CD4-positive, alpha-beta T cell treated with Interleukin-15 for 4 hours (primary cell): ENCODE measurements around the gene JAKMIP3.

Experiments used
- DNase-seq: peaks from one replicate; pipeline ENCODE4 v3.0.0-alpha.2; 2020; ENCODE audit warnings: low spot score

The JAKMIP3 gene

DNA sequence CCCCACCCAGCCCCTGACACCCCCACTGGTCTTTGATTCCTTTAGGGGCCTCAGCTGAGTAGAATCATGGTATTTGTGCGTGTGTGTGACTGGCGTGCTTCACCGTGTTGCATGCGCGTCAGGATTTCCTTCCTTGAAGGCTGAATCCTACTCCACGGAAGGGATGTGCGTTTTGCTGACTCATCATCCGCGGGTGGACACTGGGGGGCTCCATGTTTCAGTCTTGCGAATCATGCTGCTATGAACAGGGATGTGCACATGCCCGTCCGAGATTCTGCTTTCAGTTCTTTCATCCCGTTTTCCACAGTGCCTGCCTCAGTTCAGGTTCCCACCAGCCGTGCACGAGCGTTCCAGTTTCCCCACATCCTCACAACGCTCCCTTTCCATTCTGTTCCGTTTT lies 20.9 kb upstream of the JAKMIP3 start:
- no peak for DNase-seq

DNA sequence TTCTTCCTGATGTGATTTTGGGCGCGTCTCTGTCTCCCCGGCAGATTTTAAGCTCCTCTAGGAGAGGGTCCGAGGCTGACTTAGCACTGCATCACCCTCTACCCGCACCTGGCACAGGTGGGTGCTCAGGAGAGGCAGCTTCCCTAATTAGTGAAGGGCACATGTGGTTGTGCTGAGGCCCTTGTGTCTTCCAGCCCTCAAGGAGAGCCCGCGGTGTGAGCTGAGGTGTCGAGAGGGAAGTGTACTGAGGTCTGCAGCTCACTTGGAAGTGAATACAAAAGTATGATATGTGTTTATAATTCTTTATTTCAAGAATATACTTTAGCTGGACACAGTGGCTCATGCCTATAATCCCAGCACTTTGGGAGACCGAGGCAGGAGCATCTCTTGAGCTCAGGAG lies 20.4 kb upstream of the JAKMIP3 start:
- no peak for DNase-seq

DNA sequence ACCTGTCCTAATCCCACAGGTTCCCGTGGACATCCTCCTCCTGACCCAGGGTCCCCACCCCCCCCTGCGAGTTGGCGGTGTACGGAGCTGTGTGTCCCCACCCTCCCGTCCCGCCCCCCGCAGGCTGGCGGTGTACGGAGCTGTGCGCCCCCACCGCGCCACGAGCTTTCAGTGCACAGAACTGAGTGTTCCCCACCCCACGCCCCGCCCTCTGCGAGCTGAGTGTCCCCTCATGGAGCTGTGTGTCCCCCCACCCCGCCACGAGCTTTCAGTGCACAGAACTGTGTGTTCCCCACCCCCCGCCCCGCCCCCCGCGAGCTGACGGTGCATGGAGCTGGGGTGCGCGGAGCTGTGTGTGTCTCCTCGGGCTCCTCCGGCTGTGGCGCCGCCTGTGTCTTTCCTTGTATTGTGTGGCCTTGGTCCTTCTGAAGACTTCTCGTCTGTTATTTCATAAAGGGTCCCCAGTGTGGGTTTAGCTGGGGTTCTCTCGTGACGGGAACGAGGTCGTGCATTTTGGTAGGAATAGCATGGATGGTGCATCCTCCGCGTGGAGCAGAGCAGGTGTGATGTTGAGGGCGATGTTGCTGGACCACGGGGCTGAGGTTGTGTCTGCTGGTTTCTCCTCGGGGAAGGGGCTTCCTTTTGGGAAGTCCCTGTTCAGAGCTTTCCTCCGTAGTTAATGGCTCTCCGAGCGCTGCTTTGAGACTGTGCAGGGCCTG lies 18.0 kb upstream of the JAKMIP3 start:
- DNase-seq = no peak

DNA sequence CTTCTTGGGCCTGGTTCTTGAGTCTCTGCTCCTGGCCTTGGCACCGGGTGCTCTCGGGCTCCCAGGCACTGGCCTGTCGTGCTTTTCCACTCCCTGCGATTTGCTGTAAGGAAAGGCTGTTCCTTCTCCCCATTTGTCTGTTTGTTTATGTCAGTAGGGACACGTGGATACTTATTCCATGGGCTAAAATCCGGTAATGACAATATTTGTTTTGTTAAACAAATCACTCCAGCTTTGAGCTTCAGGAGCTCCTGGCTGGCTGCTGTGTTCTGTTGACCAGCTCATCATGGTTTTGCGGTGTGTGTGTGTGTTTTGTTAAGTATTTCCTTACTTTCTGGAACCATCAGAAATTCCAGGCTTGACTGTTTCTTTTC lies 17.5 kb upstream of the JAKMIP3 start:
- DNase-seq = no peak

DNA sequence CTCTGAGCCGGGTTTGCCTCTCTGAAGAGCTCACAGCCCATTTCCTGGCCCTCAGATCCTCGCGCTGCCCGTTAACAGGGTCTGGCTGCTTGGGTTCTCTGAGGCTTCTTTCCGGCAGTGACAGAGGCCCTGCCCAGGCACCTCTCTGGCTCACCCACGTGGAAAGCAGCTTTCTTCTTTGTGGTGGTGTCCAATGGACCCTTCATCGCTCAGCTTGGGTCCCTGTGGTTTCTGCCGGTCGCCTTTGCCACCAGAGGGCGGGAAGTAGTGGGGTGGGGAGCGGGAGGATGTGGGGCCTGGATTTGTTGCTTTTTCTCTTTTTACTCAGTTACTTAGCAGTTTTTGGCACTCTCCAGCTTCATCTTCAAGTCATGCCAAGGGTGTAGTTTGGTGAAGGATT lies 15.6 kb upstream of the JAKMIP3 start:
- DNase-seq = no peak

DNA sequence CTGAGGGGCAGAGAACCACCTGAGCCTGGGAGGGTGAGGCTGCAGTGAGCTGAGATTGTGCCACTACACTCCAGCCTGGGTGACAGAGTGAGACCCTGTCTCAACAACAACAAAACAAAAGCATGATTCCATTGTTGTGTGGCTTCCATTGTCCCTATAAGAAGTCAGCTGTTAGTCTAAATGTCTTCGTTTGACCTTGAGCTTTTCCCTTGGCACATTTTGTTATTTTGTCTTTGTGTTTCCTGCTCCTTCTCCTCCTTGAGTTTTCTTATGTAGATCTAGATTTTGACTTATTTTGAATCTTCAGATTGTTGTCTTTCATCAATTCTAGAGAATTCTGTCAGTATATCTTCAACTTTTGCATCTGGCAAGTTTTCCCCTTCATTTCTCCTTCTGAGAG lies 13.6 kb upstream of the JAKMIP3 start:
- no peak for DNase-seq

DNA sequence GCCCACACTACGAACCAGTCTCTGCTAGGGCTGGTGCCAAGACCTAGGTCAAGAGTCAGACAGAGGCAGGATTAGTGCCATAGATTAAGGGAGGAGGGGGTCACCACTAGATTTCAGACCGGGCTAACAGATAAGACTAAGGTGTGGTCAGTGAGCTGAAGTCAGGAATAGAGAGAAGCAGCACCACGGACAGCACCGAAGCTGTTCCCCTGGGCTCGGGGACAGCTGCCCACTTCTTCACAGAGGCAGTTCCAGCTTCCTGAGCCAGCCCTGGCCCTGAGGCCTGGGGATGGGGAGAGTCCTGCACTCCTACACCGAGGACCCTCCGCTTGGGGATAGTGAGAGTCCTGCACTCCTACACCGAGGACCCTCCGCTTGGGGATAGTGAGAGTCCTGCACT lies 11.2 kb upstream of the JAKMIP3 start:
- no peak for DNase-seq

DNA sequence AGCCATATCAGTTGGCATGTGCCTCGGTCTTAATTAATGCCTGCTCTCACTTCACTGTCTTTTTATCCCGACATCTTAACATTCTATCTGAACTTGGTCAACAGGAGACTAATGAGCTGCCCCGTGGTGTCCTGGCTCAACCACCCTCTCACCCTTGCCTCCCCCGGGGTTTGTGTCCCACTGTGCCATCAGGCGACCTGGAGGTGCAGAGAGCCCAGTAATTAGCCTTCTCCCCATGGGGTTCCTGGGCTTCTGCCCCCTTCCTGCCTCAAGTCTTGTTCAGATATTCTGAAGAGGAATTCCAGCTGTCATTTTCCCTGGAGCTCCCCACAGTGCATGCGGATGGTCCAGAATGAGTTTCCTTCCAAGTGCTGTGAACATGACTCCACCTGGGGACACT lies 10.1 kb upstream of the JAKMIP3 start:
- DNase-seq = no peak

DNA sequence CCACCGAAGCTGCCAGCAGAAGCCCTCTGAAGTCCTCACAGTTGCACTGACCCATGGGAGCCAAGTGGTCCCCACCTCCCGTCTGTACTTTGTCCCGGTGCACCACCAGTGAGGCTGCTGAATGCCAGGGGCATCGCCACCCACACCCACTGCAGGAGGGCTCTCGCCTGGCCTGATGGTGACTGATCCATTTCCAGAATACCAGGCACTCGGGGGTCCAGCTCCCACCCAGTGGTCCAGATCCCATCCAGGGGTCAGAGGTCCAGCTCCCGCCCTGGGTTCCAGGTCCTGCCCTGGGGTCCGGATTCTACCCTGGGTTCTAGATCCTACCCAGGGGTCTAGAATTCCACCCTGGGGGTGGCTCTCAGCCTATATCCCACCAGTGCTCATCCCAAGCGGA lies 9.1 kb upstream of the JAKMIP3 start:
- no peak for DNase-seq

DNA sequence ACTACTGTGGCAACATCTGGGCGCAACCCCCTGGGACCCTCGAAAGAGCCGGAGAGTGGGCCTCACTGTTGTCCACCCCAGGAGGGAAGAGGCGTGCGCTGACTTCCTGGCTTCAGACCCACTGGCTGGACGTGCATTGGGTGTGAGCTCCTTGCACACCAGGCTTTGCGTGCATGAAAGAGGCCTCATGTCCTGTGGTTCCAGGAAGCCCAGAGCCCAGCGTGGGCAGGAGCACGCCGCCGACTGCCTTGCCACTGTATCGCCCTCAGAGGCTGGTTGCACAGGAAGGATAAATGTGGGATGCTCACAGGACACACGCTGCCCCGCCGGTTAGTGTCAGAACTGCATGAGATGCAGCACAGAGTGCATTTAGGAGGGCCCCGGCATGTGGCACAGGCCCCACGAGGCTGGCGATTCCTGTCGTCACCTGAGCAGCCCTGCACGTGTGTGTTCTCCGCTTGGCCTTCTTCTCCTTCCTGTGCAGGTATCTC lies 8.5 kb upstream of the JAKMIP3 start:
- DNase-seq = no peak

DNA sequence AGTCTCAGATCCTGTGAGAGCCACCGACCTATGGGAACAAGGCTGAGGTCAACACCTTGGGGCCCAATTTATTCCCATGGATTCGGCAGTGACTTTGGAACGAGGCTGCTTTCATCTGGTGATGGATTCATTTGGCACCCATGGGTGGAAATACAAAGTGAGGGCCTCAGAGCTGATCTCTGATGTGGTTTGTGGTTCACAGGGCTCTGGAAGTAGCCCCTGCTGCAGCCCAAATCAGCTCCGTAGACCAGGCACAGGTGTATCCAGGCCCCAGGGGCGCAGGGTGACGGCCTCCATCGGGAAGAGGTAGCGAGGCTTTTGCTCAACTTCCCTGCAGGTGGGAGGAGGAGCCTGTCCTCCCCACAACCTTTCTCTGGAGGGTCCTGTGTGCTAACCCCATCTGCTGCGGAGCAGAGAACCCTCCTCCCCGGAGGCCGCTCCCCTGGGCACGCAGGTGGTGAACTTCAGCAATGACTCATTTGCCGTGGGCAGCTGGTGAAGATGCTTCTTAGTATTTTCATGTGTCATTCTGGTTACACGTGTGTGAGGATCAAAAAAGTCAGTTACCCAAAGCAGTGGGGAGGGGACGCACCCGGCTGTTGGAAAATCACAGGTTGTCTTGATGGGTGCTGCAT lies 7.5 kb upstream of the JAKMIP3 start:
- DNase-seq = no peak

DNA sequence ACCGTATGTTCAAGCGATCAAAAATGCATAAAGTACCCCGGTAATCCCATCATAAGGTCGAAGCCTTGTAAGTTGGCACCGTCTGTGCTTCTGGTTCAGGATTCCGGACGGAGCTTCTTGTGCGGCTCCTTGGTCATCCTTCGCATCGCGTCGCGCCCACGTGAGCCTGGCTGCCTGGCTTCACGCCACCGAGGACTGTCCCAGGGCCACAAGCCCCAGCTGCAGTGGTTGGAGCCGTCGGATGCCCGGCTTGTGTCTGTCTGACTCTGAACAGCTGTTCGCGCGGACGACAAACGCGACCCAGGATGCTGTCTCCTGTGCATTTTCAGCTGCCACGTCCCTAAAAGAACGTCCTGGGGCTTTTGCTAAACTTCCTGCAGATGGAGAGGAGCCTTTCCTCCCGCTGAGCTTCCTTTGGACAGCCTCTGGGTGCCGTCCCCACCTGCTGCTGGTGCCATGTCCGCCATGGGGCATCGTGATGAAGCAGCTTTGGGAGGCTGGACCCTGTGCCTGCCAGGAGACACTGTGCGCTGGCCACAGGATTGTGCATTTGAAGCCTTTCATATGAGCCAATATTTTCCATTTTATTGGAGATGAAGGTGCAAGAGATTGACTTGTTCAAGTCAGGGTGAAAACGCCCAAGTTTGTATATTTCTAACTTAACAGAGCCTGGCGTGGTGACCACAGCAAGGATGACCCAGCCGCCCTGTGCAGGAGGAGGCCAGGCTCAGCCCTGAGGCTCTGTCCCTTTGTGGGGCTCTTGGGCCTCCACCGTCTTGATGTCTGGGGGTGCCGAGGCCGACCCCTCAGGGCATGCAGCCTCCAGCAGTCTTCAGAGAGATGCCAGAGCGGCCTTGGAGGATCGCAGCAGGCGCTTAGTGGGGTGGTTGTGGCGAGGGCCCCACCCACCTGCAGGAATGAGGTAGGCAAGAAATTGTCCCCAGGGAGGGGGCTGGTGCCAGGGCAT lies 6.7 kb upstream of the JAKMIP3 start:
- DNase-seq = no peak

DNA sequence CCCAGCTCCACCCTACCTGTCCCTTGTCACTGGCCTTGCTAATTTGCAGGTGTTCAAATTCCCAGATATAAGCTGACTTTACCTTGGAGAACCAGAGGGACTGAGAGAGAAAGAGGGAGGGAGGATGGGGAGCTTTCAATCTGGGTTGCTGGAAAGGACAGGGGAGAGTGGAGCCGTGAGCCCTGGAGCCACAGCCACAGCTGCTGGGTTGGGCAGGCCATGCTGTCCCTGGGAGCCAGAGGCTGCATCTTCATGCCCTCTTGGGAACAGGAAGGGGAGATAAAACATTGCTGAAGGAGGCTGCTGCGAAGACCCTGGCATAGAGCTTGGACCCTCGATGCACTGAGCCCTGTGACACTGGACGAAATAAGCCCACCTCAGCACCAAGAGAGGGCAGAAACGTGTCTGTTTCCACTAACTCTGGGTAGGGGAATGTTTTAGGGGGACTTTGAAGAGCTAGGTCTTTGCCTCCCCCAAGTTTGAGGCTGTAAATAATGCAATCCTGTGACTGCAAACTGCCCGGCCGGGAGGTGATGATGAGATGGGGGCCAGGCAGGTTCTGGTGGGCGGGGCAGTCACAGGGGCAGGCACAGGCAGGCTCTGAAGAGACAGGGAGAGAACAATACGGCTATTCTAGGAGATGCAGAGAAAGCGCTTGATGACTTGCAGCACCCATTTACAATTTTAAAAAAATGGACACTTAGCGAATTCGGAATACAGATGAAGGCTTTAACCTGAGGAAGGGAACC lies 5.8 kb upstream of the JAKMIP3 start:
- DNase-seq = no peak

DNA sequence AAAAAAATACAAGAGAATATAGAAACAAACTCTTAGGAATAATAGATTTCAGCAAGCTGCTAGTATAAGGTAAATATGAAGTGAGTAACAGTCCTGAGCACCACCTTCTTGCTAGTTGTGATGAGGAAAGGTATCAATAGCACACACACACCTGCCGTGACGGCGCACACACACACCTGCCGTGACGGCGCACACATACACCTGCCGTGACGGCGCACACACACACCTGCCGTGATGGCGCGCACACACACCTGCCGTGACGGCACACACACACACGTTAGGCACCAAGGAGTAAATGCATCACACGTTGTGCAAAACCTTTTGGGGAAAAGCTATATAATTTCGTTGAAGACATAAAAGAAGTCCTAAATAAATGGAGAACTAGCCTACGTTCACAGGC lies 4.7 kb upstream of the JAKMIP3 start:
- DNase-seq = no peak

DNA sequence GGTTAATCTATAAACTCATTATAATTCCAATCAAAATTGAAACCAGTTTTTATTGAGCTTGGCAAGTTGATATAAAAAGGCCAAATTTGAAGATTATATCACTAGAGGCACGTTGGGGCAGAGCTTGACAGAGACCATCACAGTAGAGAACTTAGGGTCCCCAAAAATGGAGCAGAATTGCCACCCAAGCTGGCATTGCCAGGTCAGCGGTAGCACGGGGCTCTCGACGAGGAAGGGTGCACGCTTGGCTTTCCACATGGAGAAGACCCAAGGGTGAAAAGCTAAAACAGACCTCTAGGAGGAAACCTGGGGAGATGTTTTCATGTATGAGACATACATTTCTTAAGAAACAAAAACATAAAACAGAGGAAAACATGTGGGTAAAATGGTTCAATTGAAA lies 4.3 kb upstream of the JAKMIP3 start:
- DNase-seq = no peak

DNA sequence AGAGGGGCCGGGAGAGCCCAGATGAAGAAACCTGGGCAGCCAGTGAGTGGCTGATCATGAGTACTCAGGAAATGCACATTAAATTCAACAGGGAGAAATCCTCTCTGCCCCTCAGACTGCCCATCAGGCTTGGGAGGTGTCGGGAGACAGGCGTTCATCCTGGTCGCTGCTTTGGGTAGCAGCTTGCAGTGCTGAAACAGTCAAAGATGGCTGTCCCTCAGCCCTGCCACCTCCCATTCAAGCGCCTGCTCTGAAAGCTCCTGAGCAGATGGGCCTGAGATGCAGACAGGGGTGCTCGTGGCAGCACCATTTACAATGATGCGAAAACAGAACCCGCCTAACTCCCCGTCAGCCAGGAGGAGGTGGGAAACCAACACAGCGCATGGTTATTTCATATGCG lies 3.6 kb upstream of the JAKMIP3 start:
- DNase-seq = no peak

DNA sequence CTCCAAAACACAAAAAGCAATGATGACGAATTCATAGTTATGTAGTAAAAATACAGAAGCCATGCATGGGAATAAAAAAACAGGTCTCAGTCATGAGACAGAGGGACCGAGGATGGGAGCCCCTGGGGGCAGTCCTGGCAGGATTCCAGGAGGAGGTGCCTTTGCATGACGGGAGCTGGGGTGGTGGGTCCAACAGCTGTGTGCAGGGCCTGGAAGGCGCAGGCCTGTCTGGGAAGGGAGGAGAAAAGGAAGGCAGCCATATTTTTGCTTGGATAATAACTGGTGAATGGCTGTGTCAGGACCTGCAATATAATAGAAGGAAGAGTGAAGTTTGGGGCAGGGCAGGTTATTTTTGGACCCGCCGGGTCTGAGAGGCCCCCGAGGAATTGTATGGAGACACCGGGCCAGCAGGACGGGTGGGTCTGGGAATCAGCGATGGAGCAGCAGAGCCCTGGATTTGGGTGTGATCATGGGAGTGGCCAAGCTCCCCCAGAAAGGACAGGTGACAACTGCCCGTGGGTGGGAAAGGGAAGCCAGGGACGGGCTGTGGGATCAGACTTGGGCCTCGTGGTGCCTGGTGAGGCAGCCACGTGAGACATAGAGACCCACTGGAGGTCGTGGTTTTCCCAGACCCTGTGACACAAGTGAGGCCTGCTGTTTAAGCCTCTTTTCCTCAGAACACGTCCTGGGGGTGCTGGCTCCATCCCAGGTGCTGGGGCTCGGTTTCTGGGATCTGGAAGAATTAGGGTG lies 2.9 kb upstream of the JAKMIP3 start:
- no peak for DNase-seq

DNA sequence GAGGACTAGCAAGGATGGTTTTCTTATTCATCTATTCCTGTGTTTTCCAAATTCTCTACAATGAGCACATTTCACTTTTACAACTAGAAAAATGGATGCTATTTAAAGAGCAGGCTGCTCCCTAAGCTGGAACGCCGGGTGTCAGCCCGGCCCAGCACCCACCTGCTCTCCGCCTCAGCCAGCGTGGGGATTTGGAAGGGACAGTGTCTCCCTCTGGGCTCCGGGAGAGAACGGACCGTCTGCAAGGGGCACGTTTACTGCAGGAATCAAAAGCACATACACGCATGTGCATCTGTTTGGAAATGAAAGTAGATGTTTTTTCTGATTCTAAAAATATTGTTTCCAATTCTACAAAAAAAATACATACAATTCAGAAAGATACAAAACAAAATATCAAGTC lies 2.3 kb upstream of the JAKMIP3 start:
- no peak for DNase-seq

DNA sequence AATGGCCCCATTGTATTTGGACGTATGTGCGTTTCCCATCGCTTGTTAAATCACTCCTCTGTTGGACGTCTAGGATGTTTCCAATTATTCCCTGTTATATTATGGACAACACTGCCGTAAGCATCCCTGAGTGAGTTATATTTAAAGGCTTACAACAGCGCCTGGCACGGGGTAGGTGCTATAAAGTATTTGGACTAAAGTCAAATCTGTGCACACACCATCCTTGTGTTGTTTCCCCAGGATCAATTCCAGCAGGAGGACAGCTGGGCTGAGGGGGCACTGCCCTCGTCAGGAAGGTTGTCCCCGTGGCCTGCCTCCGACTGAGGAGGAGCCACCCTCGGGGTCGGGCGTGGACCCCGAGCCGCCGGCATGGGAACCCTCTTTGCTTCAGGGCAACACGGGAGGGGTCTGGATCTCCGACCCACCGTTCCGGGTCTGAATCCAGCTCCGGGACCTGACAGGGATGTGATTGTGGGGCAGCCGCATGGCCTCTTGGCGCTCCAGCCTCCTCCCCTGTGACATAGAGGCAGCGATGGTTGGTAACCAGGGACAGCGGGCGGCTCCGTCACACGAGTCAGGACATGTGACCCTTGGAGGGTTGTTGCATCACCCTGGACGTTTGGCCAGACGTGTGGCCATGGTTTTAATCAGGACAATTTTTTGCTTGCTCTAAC lies 1.5 kb upstream of the JAKMIP3 start:
- no peak for DNase-seq

DNA sequence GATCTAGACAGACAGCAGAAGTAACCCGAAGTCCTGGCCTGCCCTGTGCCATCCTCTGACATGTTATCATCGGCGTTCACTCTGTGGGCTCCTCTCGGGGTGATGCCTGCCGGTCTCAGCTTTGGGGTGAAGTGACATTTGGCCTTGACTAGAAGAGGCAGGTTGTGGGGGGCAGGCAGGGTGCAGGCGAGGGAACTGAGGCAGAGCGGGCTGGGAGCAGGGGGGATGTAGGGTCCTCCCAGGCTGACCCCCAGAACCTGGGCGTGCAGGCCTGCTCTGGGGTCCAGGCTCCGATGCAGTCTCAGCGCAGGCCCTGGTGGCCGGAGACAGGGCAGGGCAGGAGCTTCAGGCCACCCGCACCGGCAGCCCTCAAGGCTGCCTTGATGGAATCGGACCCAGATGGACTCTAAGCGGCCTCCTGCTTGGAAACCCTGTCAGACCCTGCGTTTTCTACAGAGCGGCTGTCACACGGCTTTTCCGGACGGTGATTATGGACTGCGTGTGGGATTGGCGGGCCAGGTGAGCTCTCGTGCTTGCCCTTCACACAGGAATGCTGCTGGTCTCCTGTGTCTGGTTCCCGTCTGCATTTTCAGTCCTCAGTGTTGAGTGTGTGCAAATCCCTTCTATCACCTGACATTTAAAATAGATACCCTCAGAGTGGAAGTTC lies 842 bp upstream of the JAKMIP3 start:
- no peak for DNase-seq
